Neuronal stem cell (in vitro differentiated cells): ENCODE measurements around the gene CALU.
A peak's percentile ranks its signal among the peaks of the same experiment; 100 is the strongest.

Experiments
- DNase-seq: peaks from one replicate; pipeline ENCODE4 v3.0.0-alpha.2; 2013; ENCODE audit warnings: low spot score
- H2AFZ ChIP-seq: one replicate; pipeline ENCODE4 v1.6.1; 2013; ENCODE audit warnings: mild to moderate bottlenecking, low read length, inconsistent platforms
- H2AK5ac ChIP-seq: 2 replicates; pipeline ENCODE4 v1.6.1; 2013; ENCODE audit warnings: low read depth, mild to moderate bottlenecking, inconsistent platforms, low read length, moderate library complexity, mixed read lengths
- H2BK120ac ChIP-seq: 2 replicates; pipeline ENCODE4 v1.6.1; 2013; ENCODE audit warnings: low read depth, mild to moderate bottlenecking, inconsistent platforms, low read length, moderate library complexity, mixed read lengths
- H2BK12ac ChIP-seq: one replicate; pipeline ENCODE4 v1.6.1; 2013; ENCODE audit warnings: low read length, inconsistent platforms
- H2BK15ac ChIP-seq: 2 replicates; pipeline ENCODE4 v1.6.1; 2013; ENCODE audit warnings: mild to moderate bottlenecking, low read length, inconsistent platforms, mixed read lengths
- H2BK5ac ChIP-seq: one replicate; pipeline ENCODE4 v1.6.1; 2013; ENCODE audit warnings: inconsistent platforms, mild to moderate bottlenecking, low read length, moderate library complexity
- H3K14ac ChIP-seq: one replicate; pipeline ENCODE4 v1.6.1; 2013; ENCODE audit warnings: low read length, inconsistent platforms
- H3K18ac ChIP-seq: 2 replicates; pipeline ENCODE4 v1.6.1; 2013; ENCODE audit warnings: low read length, inconsistent platforms
- H3K23ac ChIP-seq: 2 replicates; pipeline ENCODE4 v1.6.1; 2013; ENCODE audit warnings: low read depth, mild to moderate bottlenecking, mixed read lengths, low read length, inconsistent platforms; ENCODE audit not compliant: poor library complexity
- H3K27ac ChIP-seq: replicated peaks from 3 replicates; pipeline ENCODE4 v1.5.1; 2013; ENCODE audit warnings: low read length, inconsistent platforms
- H3K27me3 ChIP-seq, 3 experiments: 2 replicates each; pipeline ENCODE4 v1.6.1; 2013; ENCODE audit warnings: low read length in 3 of 3, mild to moderate bottlenecking in 2 of 3, inconsistent platforms in 1 of 3, low read depth in 1 of 3, mixed read lengths in 1 of 3, moderate library complexity in 1 of 3; ENCODE audit not compliant: control insufficient read depth in 3 of 3, insufficient read depth in 3 of 3
- H3K36me3 ChIP-seq, 2 donors: replicated peaks in 1 of 2; 2 replicates each; pipeline ENCODE4 v1.6.1; 2013; ENCODE audit warnings: low read length in 2 of 2; ENCODE audit not compliant: control insufficient read depth in 2 of 2, insufficient read depth in 2 of 2
- H3K4ac ChIP-seq: 2 replicates; pipeline ENCODE4 v1.6.1; 2013; ENCODE audit warnings: inconsistent platforms, mild to moderate bottlenecking, low read length, moderate library complexity
- H3K4me1 ChIP-seq, 2 donors: 1 replicate in 1 of 2; 2 replicates in 1 of 2; pipeline ENCODE4 v1.6.1; 2013; ENCODE audit warnings: low read length in 2 of 2, low read depth in 1 of 2; ENCODE audit not compliant: control insufficient read depth in 2 of 2, insufficient read depth in 1 of 2
- H3K4me2 ChIP-seq: one replicate; pipeline ENCODE4 v1.6.1; 2013; ENCODE audit warnings: mild to moderate bottlenecking, low read length, inconsistent platforms; ENCODE audit not compliant: insufficient read depth, poor library complexity, severe bottlenecking
- H3K4me3 ChIP-seq, 2 donors: 2 replicates each; pipeline ENCODE4 v1.5.1; 2013; ENCODE audit warnings: low read length in 2 of 2, mild to moderate bottlenecking in 2 of 2, inconsistent platforms in 1 of 2, moderate library complexity in 1 of 2
- H3K79me1 ChIP-seq: one replicate; pipeline ENCODE4 v1.6.1; 2013; ENCODE audit warnings: low read depth, mild to moderate bottlenecking, inconsistent platforms, low read length, moderate library complexity
- H3K9ac ChIP-seq: one replicate; pipeline ENCODE4 v1.6.1; 2013; ENCODE audit warnings: mild to moderate bottlenecking, low read depth, low read length, inconsistent platforms; ENCODE audit not compliant: poor library complexity
- H3K9me3 ChIP-seq, 2 donors: replicated peaks in 1 of 2; 2 replicates each; pipeline versions ENCODE3 to v1.6.1; 2013; ENCODE audit warnings: low read length in 2 of 2, mild to moderate bottlenecking in 2 of 2, inconsistent platforms in 1 of 2, low read depth in 1 of 2, mixed read lengths in 1 of 2, moderate library complexity in 1 of 2; ENCODE audit not compliant: control insufficient read depth in 2 of 2, insufficient read depth in 1 of 2
- H4K8ac ChIP-seq: one replicate; pipeline ENCODE4 v1.6.1; 2013; ENCODE audit warnings: low read depth, mild to moderate bottlenecking, inconsistent platforms, low read length, moderate library complexity
- H4K91ac ChIP-seq: one replicate; pipeline ENCODE4 v1.6.1; 2013; ENCODE audit warnings: low read length, low read depth, mild to moderate bottlenecking, inconsistent platforms; ENCODE audit not compliant: poor library complexity
- WGBS, 2 donors: extraction: QIAGEN DNeasy Blood & Tissue Kit; methylation state at CpG; one replicate each; pipeline ENCODE4 v1.1.7; 2013; ENCODE audit warnings: missing lambda C conversion rate in 2 of 2, mixed read lengths in 1 of 2; ENCODE audit not compliant: insufficient read length in 2 of 2, insufficient replicate concordance in 1 of 2; ENCODE audit errors: extremely low coverage in 2 of 2; 5-methylcytosine and 5-hydroxymethylcytosine counted together

The CALU gene

GRCh38 chr7:128727239-128727638 lies 11.9 kb upstream of the CALU start:
- Histone ChIP-seq H2AK5ac (no peak overlapping the region), H3K27me3 (peaks cover 0 to 41% (median 0%) of the 10 kb centered on the region in 3 experiments), H3K18ac (no peak overlapping the region), H3K4me2 (no peak overlapping the region), H3K9ac (no peak overlapping the region), H2BK5ac (no peak overlapping the region), H3K14ac (no peak overlapping the region), H3K9me3 (no peaks in the 10 kb centered on the region), H3K4ac (no peak overlapping the region), H4K8ac (no peak overlapping the region), H3K4me3 (no peak overlapping the region), H2BK15ac (no peak overlapping the region), H3K4me1 (peaks cover 0 to 5% of the 10 kb centered on the region in 2 donors), H3K79me1 (no peaks in the 10 kb centered on the region), H2BK120ac (no peak overlapping the region), H2AFZ (no peak overlapping the region), H2BK12ac (no peak overlapping the region), H3K23ac (no peak overlapping the region), H3K27ac (no peak overlapping the region), H4K91ac (no peak overlapping the region), H3K36me3 (no peaks in the 10 kb centered on the region)
- DNase-seq, result no peak
- no CpG with 5 or more reads among the region's 4 CpGs for WGBS, 2 donors

- Histone ChIP-seq H3K4me2 (no peak overlapping the region), H3K27ac (no peak overlapping the region), H3K4me3 (no peak overlapping the region), H4K91ac (no peak overlapping the region), H4K8ac (no peak overlapping the region), H3K9ac (no peak overlapping the region), H3K27me3 (peaks cover 0 to 54% (median 0%) of the 10 kb centered on the region in 3 experiments), H3K4ac (no peak overlapping the region), H2BK12ac (no peak overlapping the region), H2BK5ac (no peak overlapping the region), H3K23ac (no peak overlapping the region), H2AFZ (no peak overlapping the region), H3K9me3 (no peaks in the 10 kb centered on the region), H3K4me1 (peaks cover 0 to 5% of the 10 kb centered on the region in 2 donors), H3K14ac (no peak overlapping the region), H3K36me3 (no peaks in the 10 kb centered on the region), H2BK15ac (no peak overlapping the region), H3K18ac (no peak overlapping the region), H3K79me1 (no peaks in the 10 kb centered on the region), H2BK120ac (no peak overlapping the region), H2AK5ac (no peak overlapping the region)
- no CpG with 5 or more reads among the region's 2 CpGs for WGBS, 2 donors
- DNase-seq, result no peak
Measured at GRCh38 chr7:128728598-128728997, 10.6 kb upstream of the CALU start.

- no peak overlapping the region for H2AFZ ChIP-seq
- no CpG with 5 or more reads among the region's 4 CpGs for WGBS, 2 donors
- H3K9ac ChIP-seq, result no peak overlapping the region
- no peaks in the 10 kb centered on the region for H3K36me3 ChIP-seq
- no peak overlapping the region for H2BK120ac ChIP-seq
- H2BK5ac ChIP-seq, result no peak overlapping the region
- H2BK15ac ChIP-seq, result no peak overlapping the region
- H3K4me1 ChIP-seq, result peaks cover 0 to 5% of the 10 kb centered on the region in 2 donors
- DNase-seq, result no peak
- H3K18ac ChIP-seq, result no peak overlapping the region
- no peak overlapping the region for H3K4ac ChIP-seq
- H3K79me1 ChIP-seq, result no peaks in the 10 kb centered on the region
- H3K23ac ChIP-seq, result no peak overlapping the region
- H3K4me3 ChIP-seq, result no peak overlapping the region
- no peak overlapping the region for H3K4me2 ChIP-seq
- no peak overlapping the region for H4K91ac ChIP-seq
- H2AK5ac ChIP-seq, result peak overlapping the region; percentile 54
- no peak overlapping the region for H4K8ac ChIP-seq
- H3K14ac ChIP-seq, result no peak overlapping the region
- H3K27ac ChIP-seq, result no peak overlapping the region
- H3K9me3 ChIP-seq, result no peaks in the 10 kb centered on the region
- no peak overlapping the region for H2BK12ac ChIP-seq
- H3K27me3 ChIP-seq, result peaks cover 0 to 55% (median 0%) of the 10 kb centered on the region in 3 experiments
Measured at GRCh38 chr7:128729494-128729893, 9.7 kb upstream of the CALU start.

GRCh38 chr7:128731184-128731583 lies 8.0 kb upstream of the CALU start:
- no peak overlapping the region for H2BK15ac ChIP-seq
- H3K9ac ChIP-seq, result peak overlapping the region; percentile 24
- peak overlapping the region in 1 of 2 donors; percentile 46 for H3K4me3 ChIP-seq
- no peak overlapping the region for H2BK120ac ChIP-seq
- H2AK5ac ChIP-seq, result no peak overlapping the region
- H3K27ac ChIP-seq, result no peak overlapping the region
- H3K23ac ChIP-seq, result peak overlapping the region; percentile 22
- no peak overlapping the region for H2BK12ac ChIP-seq
- no peak overlapping the region for H3K18ac ChIP-seq
- H3K36me3 ChIP-seq, result no peaks in the 10 kb centered on the region
- no peak overlapping the region for H3K4ac ChIP-seq
- H3K9me3 ChIP-seq, result no peaks in the 10 kb centered on the region
- H3K79me1 ChIP-seq, result no peaks in the 10 kb centered on the region
- H3K27me3 ChIP-seq, result peaks cover 0 to 51% (median 0%) of the 10 kb centered on the region in 3 experiments
- H2AFZ ChIP-seq, result no peak overlapping the region
- no peak overlapping the region for H4K8ac ChIP-seq
- WGBS, 2 donors, result no CpG with 5 or more reads among the region's 8 CpGs
- H4K91ac ChIP-seq, result no peak overlapping the region
- no peak overlapping the region for H2BK5ac ChIP-seq
- no peak overlapping the region for H3K14ac ChIP-seq
- H3K4me1 ChIP-seq, result peaks cover 0 to under 1% of the 10 kb centered on the region in 2 donors
- DNase-seq, result no peak
- no peak overlapping the region for H3K4me2 ChIP-seq
